Spleen (tissue), 7 donors: ENCODE measurements around the gene GRIK3.

ENCODE experiments used
- CTCF ChIP-seq, 11 experiments: fragments of 200-600 bp in 7 of 11; fragments of 450-650 bp in 4 of 11; sonication (generic) in 4 of 11; IDR thresholded peaks in 8 of 11; conservative IDR thresholded peaks in 3 of 11; 1 replicate in 7 of 11; 2 replicates in 4 of 11; pipeline versions ENCODE4 v1.4.0 to v1.8.0; 2016 to 2021; ENCODE audit warnings: antibody characterized with exemption in 11 of 11, inconsistent platforms in 4 of 11, mild to moderate bottlenecking in 1 of 11
- POLR2A ChIP-seq, 3 donors: fragments of 450-650 bp; IDR thresholded peaks; one replicate each; pipeline ENCODE4 v1.5.1; 2017; ENCODE audit warnings: antibody characterized with exemption in 3 of 3, mild to moderate bottlenecking in 1 of 3
- donor health status: DM: no; HTN: no; CAD: no; lungs with moderate emphysema.
- donor health status: DM: no; HTN: no; CAD: no.
- donor health status: DM: no; HTN: no; CAD: no.

- TF ChIP-seq CTCF (IDR thresholded peaks at IDR 0.05 in 8 of 11, conservative IDR thresholded peaks at IDR 0.05 in 3 of 11) (no peak), POLR2A (IDR thresholded peaks at IDR 0.05) (no peak)
Measured at GRCh38 chr1:36919491-36920145, 114.7 kb downstream of the GRIK3 start.
